GM12891 (cell line): ENCODE measurements around the gene PTCD1.

ENCODE experiments used
- DNase-seq: peaks from one replicate; pipeline ENCODE4 v3.0.0; 2011; ENCODE audit warnings: low spot score; ENCODE audit not compliant: insufficient read length
- FAIRE-seq: peaks from 2 replicates; lab custom pipeline; 2011; peaks lifted over from hg19 to GRCh38; lab: Jason Lieb, UNC
- PAX5 ChIP-seq: IDR thresholded peaks from 2 replicates; pipeline ENCODE4 v1.6.1; 2011; ENCODE audit warnings: low read length, moderate library complexity, mild to moderate bottlenecking; ENCODE audit not compliant: insufficient read depth, severe bottlenecking
- POLR2A ChIP-seq: IDR thresholded peaks from 2 replicates; pipeline ENCODE4 v1.6.1; 2011; ENCODE audit warnings: low read depth, low read length, control low read depth
- POLR2AphosphoS5 ChIP-seq: IDR thresholded peaks from 2 replicates; pipeline ENCODE4 v1.6.1; 2011; ENCODE audit warnings: low read depth, low read length, control low read depth
- POU2F2 ChIP-seq: IDR thresholded peaks from 2 replicates; pipeline ENCODE4 v1.6.1; 2011; ENCODE audit warnings: low read depth, mild to moderate bottlenecking, control low read depth, low read length, moderate library complexity
- SPI1 ChIP-seq: IDR thresholded peaks from 2 replicates; pipeline ENCODE4 v1.6.1; 2011; ENCODE audit warnings: low read depth, low read length, control low read depth
- TAF1 ChIP-seq: IDR thresholded peaks from 2 replicates; pipeline ENCODE4 v1.6.1; 2011; ENCODE audit warnings: low read depth, low read length, control low read depth

PTCD1 gene

GRCh38 chr7:99402854-99403253 is 35.7 kb downstream of the PTCD1 start:
- TF ChIP-seq POU2F2 = no peak
- no peak for TF ChIP-seq TAF1
- no peak for TF ChIP-seq POLR2A
- no peak for TF ChIP-seq POLR2AphosphoS5
- TF ChIP-seq SPI1 = no peak
- no peak for TF ChIP-seq PAX5
- DNase-seq = no peak
- no peak for FAIRE-seq

- TF ChIP-seq POU2F2 (no peak), SPI1 (no peak), TAF1 (no peak), POLR2AphosphoS5 (no peak; the same call in 1 of the 2 replicates), POLR2A (no peak), PAX5 (no peak)
- DNase-seq = no peak
- FAIRE-seq = no peak
Observed at GRCh38 chr7:99399597-99399996, 39.0 kb downstream of the PTCD1 start.

GRCh38 chr7:99398891-99399445 is 39.6 kb downstream of the PTCD1 start:
- DNase-seq (no peak), FAIRE-seq (no peak)
- TF ChIP-seq POLR2A (0 out of 2 replicates have a peak, but pooled peaks have one; percentile 33), TAF1 (no peak), POU2F2 (no peak; the same call in 1 of the 2 replicates), PAX5 (no peak), POLR2AphosphoS5 (no peak), SPI1 (no peak)

GRCh38 chr7:99397297-99397983 is 41.2 kb downstream of the PTCD1 start:
- DNase-seq = no peak
- FAIRE-seq = no peak
- TF ChIP-seq SPI1 (no peak), POLR2A (peak; percentile 48; the same call in 1 of the 2 replicates), POU2F2 (peak; percentile 36; the same call in 1 of the 2 replicates), TAF1 (no peak), POLR2AphosphoS5 (peak; percentile 80)

GRCh38 chr7:99396418-99397296 is 41.9 kb downstream of the PTCD1 start:
- no peak for DNase-seq
- TF ChIP-seq POLR2A (no peak), TAF1 (no peak), SPI1 (no peak), POLR2AphosphoS5 (no peak; the same call in 1 of the 2 replicates), PAX5 (no peak), POU2F2 (no peak)
- no peak for FAIRE-seq

- peak; percentile 9 for FAIRE-seq
- no peak for DNase-seq
- TF ChIP-seq POLR2AphosphoS5 (0 out of 2 replicates have a peak, but pooled peaks have one; percentile 1), SPI1 (no peak), TAF1 (no peak), POU2F2 (no peak), POLR2A (peak; percentile 6; the same call in 1 of the 2 replicates), PAX5 (no peak)
Observed at GRCh38 chr7:99395616-99396327, 42.8 kb downstream of the PTCD1 start.

- DNase-seq (no peak), FAIRE-seq (no peak)
- TF ChIP-seq POU2F2 (no peak), POLR2A (no peak), PAX5 (no peak), SPI1 (no peak), TAF1 (no peak), POLR2AphosphoS5 (no peak; the same call in 1 of the 2 replicates)
Observed at GRCh38 chr7:99394188-99394502, 44.5 kb downstream of the PTCD1 start.

GRCh38 chr7:99393355-99394187 is 45.0 kb downstream of the PTCD1 start:
- TF ChIP-seq POLR2A = peak; percentile 34; the same call in 1 of the 2 replicates
- TF ChIP-seq SPI1 = no peak
- DNase-seq (no peak), FAIRE-seq (no peak)
